ENCODE results near the gene CAMP. TPM values are rescaled to one million over a fixed set of nuclear protein-coding genes. Genes with fewer than 3 reads are reported as not detected.
"Not testable (repeated sequence)": the region's sequence is repeated elsewhere in the genome, so short reads cannot be mapped to it uniquely, and the experiment has no call there.

CAMP gene
- total RNA-seq, 1 donor from 2014 or later = not detected

GRCh38 chr3:48256557-48256956 is 33.3 kb downstream of the CAMP start:
- no peak for DNase-seq (ENCODE audit: low read depth, low spot score)

GRCh38 chr3:48258530-48258929 is 35.2 kb downstream of the CAMP start:
- no peak for DNase-seq (ENCODE audit: low read depth, low spot score)

- DNase-seq (ENCODE audit: low read depth, low spot score) = no peak
Measured at GRCh38 chr3:48267782-48268181, 44.5 kb downstream of the CAMP start.

GRCh38 chr3:48268381-48268935 is 45.2 kb downstream of the CAMP start:
- DNase-seq (ENCODE audit: low read depth, low spot score) = no peak

GRCh38 chr3:48268936-48269561 is 45.8 kb downstream of the CAMP start:
- DNase-seq (ENCODE audit: low read depth, low spot score) = no peak

- no peak for DNase-seq (ENCODE audit: low read depth, low spot score)
Measured at GRCh38 chr3:48269592-48269991, 46.3 kb downstream of the CAMP start.

GRCh38 chr3:48270306-48270705 is 47.0 kb downstream of the CAMP start:
- no peak for DNase-seq (ENCODE audit: low read depth, low spot score)

GRCh38 chr3:48271223-48271622 is 47.9 kb downstream of the CAMP start:
- DNase-seq (ENCODE audit: low read depth, low spot score) = not testable (repeated sequence)

GRCh38 chr3:48271763-48272498 is 48.6 kb downstream of the CAMP start:
- no peak for DNase-seq (ENCODE audit: low read depth, low spot score)

- peak; percentile 11 for DNase-seq (ENCODE audit: low read depth, low spot score)
Measured at GRCh38 chr3:48273594-48274211, 50.4 kb downstream of the CAMP start.

- no peak for DNase-seq (ENCODE audit: low read depth, low spot score)
Measured at GRCh38 chr3:48274452-48274851, 51.2 kb downstream of the CAMP start.

Other genes with a start within 250 kb of the CAMP start
- gene MAP4, start 207.1 kb upstream of the CAMP start, total RNA-seq = 67.1 and 72.6 TPM in 2 replicates
- gene CDC25A, start 35.1 kb upstream of the CAMP start, total RNA-seq = 15.8 and 27.2 TPM in 2 replicates
- gene ZNF589, start 17.6 kb downstream of the CAMP start, total RNA-seq = 5.9 and 8.7 TPM in 2 replicates
- 18.7 and 28.0 TPM in 2 replicates for gene NME6, start 77.9 kb downstream of the CAMP start, total RNA-seq
- not detected in 2 replicates for gene SPINK8, start 110.2 kb downstream of the CAMP start, total RNA-seq
- gene FBXW12, start 148.7 kb downstream of the CAMP start, total RNA-seq = 0.13 TPM in 1 of 2 replicates, not detected in the other
- gene PLXNB1, start 206.6 kb downstream of the CAMP start, total RNA-seq = 9.3 and 16.2 TPM in 2 replicates
- 17.3 and 20.7 TPM in 2 replicates for gene CCDC51, start 216.6 kb downstream of the CAMP start, total RNA-seq
- gene TMA7, start 216.8 kb downstream of the CAMP start, total RNA-seq = 233 and 270 TPM in 2 replicates
- gene ATRIP, start 223.2 kb downstream of the CAMP start, total RNA-seq = 9.2 and 11.3 TPM in 2 replicates